ENCODE measurements around the gene RPS3A. TPM values are rescaled to one million over a fixed set of nuclear protein-coding genes. Genes with fewer than 3 reads are reported as not detected.

The RPS3A gene
- polyA plus RNA-seq, 3 donors, result 1,088 to 1,816 (median 1,582) TPM

DNA sequence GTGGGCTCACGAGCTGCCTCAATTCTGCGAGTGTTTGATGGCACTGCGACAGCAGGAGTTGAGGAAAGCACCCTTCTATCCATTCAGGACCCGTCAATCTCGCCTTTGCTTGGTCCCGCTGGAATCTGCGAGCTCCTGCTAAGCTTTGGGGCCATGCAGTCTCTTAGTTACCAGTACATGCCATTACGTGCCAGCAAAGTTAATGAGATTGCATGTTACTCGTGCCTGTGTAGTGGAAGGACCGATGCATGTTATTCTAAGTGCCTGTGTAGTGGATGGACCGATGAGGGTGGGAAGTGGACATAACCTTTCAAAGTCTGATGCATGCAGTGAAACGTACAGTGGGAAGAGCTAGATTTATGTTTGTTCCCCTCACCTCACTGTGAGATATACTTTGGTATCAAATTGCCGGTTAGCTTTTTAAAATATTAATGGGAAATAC lies 569 bp downstream of the RPS3A start:
- Histone ChIP-seq H2AFZ (ENCODE audit: insufficient read depth, low read depth, low read length, poor library complexity, severe bottlenecking) (peak overlapping the region; percentile 92), H3K27ac (ENCODE audit: low read depth in 1 of 2, low read length in 2 of 2) (peak overlapping the region; percentile 86 to 91), H3K9ac (ENCODE audit: insufficient read depth, low read length, poor library complexity, severe bottlenecking) (peak overlapping the region; percentile 91), H3K4me3 (replicated peaks in 1 of 3; ENCODE audit: low read depth in 2 of 3, low read length in 3 of 3) (peak overlapping the region; percentile 73 to 96 (median 91)), H3K27me3 (ENCODE audit: control insufficient read depth in 2 of 2, insufficient read depth in 2 of 2, low read length in 2 of 2) (no peaks in the 10 kb centered on the region), H4K20me1 (ENCODE audit: insufficient read depth, low read length) (peaks cover 51% of the 10 kb centered on the region), H3K79me2 (ENCODE audit: insufficient read depth, low read length) (peaks cover 42% of the 10 kb centered on the region), H3K9me3 (replicated peaks in 1 of 2; ENCODE audit: control insufficient read depth in 1 of 2, insufficient read depth in 1 of 2, low read length in 2 of 2) (no peaks in the 10 kb centered on the region), H3K4me2 (replicated peaks; ENCODE audit: extremely low read depth, low read length, poor library complexity, severe bottlenecking) (peak overlapping the region; percentile 91), H3K4me1 (ENCODE audit: control insufficient read depth in 1 of 2, insufficient read depth in 2 of 2, low read length in 2 of 2) (peaks cover 29 to 31% of the 10 kb centered on the region in 2 donors), H3K36me3 (replicated peaks in 1 of 2; ENCODE audit: control insufficient read depth in 1 of 2, insufficient read depth in 2 of 2, low read length in 2 of 2) (peaks cover 31 to 41% of the 10 kb centered on the region in 2 donors)
- Mint-ChIP-seq H3K27me3 (ENCODE audit: low read depth in 3 of 3) (peaks cover 0 to 2% (median 0%) of the 10 kb centered on the region in 3 donors), H3K4me3 (peak overlapping the region; percentile 91 to 97), H3K36me3 (peaks cover 36 to 44% of the 10 kb centered on the region in 2 donors), H3K4me1 (peaks cover 27% of the 10 kb centered on the region), H3K9me3 (peaks cover 0 to 4% (median 0%) of the 10 kb centered on the region in 7 donors), H3K27ac (peak overlapping the region; percentile 94 to 99 (median 98))
- intact Hi-C loops (cut with micrococcal nuclease), result loop anchor here (10.0 kb wide), 2 partner anchors 665 to 1685 kb away; partner anchors contain the start of gene GATB (in 1 of the 2)
- DNase-seq, result no peak
- TF ChIP-seq, protein P1, sequence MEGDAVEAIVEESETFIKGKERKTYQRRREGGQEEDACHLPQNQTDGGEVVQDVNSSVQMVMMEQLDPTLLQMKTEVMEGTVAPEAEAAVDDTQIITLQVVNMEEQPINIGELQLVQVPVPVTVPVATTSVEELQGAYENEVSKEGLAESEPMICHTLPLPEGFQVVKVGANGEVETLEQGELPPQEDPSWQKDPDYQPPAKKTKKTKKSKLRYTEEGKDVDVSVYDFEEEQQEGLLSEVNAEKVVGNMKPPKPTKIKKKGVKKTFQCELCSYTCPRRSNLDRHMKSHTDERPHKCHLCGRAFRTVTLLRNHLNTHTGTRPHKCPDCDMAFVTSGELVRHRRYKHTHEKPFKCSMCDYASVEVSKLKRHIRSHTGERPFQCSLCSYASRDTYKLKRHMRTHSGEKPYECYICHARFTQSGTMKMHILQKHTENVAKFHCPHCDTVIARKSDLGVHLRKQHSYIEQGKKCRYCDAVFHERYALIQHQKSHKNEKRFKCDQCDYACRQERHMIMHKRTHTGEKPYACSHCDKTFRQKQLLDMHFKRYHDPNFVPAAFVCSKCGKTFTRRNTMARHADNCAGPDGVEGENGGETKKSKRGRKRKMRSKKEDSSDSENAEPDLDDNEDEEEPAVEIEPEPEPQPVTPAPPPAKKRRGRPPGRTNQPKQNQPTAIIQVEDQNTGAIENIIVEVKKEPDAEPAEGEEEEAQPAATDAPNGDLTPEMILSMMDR (IDR thresholded peaks at IDR 0.05), result no peak
- 0% methylated on average over 10 of the region's 13 CpGs for WGBS (ENCODE audit: insufficient coverage)

DNA sequence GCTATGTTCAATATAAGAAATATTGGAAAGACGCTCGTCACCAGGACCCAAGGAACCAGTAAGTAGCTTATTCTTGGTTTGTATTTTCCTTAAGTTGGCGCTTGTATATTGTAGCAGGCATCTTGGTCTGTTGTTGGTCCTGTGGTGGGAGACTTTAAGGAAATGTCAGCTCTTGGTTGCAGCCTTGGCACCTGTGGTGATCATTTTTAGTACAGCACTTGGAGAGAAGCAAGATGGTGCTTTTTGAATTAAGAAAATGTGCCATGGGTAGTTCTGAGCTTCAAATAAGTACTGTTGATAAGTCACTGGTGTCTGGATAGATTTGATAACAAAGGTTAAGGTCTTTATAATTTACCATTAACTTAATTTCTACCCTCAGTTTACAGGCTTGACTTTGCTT lies 1.1 kb downstream of the RPS3A start:
- intact Hi-C loops (cut with micrococcal nuclease), result no loop called here
- H2AFZ ChIP-seq (ENCODE audit: insufficient read depth, low read depth, low read length, poor library complexity, severe bottlenecking), result no peak overlapping the region
- peaks cover 35 to 46% of the 10 kb centered on the region in 2 donors for H3K36me3 ChIP-seq (replicated peaks in 1 of 2; ENCODE audit: control insufficient read depth in 1 of 2, insufficient read depth in 2 of 2, low read length in 2 of 2)
- H4K20me1 ChIP-seq (ENCODE audit: insufficient read depth, low read length), result peaks cover 55% of the 10 kb centered on the region
- peak overlapping the region; percentile 73 to 96 (median 91) for H3K4me3 ChIP-seq (replicated peaks in 1 of 3; ENCODE audit: low read depth in 2 of 3, low read length in 3 of 3)
- Mint-ChIP-seq H3K36me3 (peaks cover 36 to 49% of the 10 kb centered on the region in 2 donors), H3K27ac (peak overlapping the region in 5 of 7 donors; percentile 94 to 99 (median 98)), H3K4me3 (peak overlapping the region; percentile 91 to 97), H3K9me3 (peaks cover 0 to 1% (median 0%) of the 10 kb centered on the region in 7 donors), H3K27me3 (ENCODE audit: low read depth in 3 of 3) (peaks cover 0 to 2% (median 0%) of the 10 kb centered on the region in 3 donors), H3K4me1 (peaks cover 27% of the 10 kb centered on the region)
- TF ChIP-seq, protein P1 (IDR thresholded peaks at IDR 0.05), result no peak
- H3K9me3 ChIP-seq (replicated peaks in 1 of 2; ENCODE audit: control insufficient read depth in 1 of 2, insufficient read depth in 1 of 2, low read length in 2 of 2), result no peaks in the 10 kb centered on the region
- 0% methylated on average over 3 of the region's 3 CpGs for WGBS (ENCODE audit: insufficient coverage)
- peaks cover 42% of the 10 kb centered on the region for H3K79me2 ChIP-seq (ENCODE audit: insufficient read depth, low read length)
- peak overlapping the region; percentile 91 for H3K4me2 ChIP-seq (replicated peaks; ENCODE audit: extremely low read depth, low read length, poor library complexity, severe bottlenecking)
- peak overlapping the region; percentile 91 for H3K9ac ChIP-seq (ENCODE audit: insufficient read depth, low read length, poor library complexity, severe bottlenecking)
- no peak for DNase-seq
- H3K27ac ChIP-seq (ENCODE audit: low read depth in 1 of 2, low read length in 2 of 2), result peak overlapping the region in 1 of 2 donors; percentile 91
- no peaks in the 10 kb centered on the region for H3K27me3 ChIP-seq (ENCODE audit: control insufficient read depth in 2 of 2, insufficient read depth in 2 of 2, low read length in 2 of 2)
- H3K4me1 ChIP-seq (ENCODE audit: control insufficient read depth in 1 of 2, insufficient read depth in 2 of 2, low read length in 2 of 2), result peaks cover 29 to 31% of the 10 kb centered on the region in 2 donors
